Neural progenitor cell (in vitro differentiated cells): ENCODE data around the gene ATF6. TPM values are rescaled to one million over a fixed set of nuclear protein-coding genes. Genes with fewer than 3 reads are reported as not detected.

ENCODE experiments used
- DNase-seq: peaks from one replicate; pipeline ENCODE4 v3.0.0-alpha.2; 2016; ENCODE audit warnings: low spot score
- H2AFZ ChIP-seq: fragments of 200-600 bp; sonication (generic); replicated peaks from 2 replicates; pipeline ENCODE4 v1.6.1; 2016; ENCODE audit warnings: antibody characterized with exemption
- H3F3A ChIP-seq: fragments of 200-600 bp; sonication (generic); 2 replicates; pipeline ENCODE4 v1.6.1; 2016; ENCODE audit warnings: antibody characterized with exemption, low read depth
- H3K27ac ChIP-seq: fragments of 200-600 bp; sonication (generic); 2 replicates; pipeline ENCODE4 v1.5.1; 2016; ENCODE audit warnings: mild to moderate bottlenecking
- H3K27me3 ChIP-seq: fragments of 200-600 bp; sonication (generic); 2 replicates; pipeline ENCODE4 v1.6.1; 2016; ENCODE audit warnings: mild to moderate bottlenecking, moderate library complexity
- H3K36me3 ChIP-seq: fragments of 200-600 bp; sonication (generic); 2 replicates; pipeline ENCODE4 v1.5.1; 2016
- H3K4me1 ChIP-seq: fragments of 200-600 bp; sonication (generic); 2 replicates; pipeline ENCODE4 v1.6.1; 2016; ENCODE audit warnings: mixed run types
- H3K4me2 ChIP-seq: fragments of 200-600 bp; sonication (generic); 2 replicates; pipeline ENCODE4 v1.6.1; 2016
- H3K4me3 ChIP-seq: fragments of 200-600 bp; sonication (generic); 2 replicates; pipeline ENCODE4 v1.5.1; 2016
- H3K79me2 ChIP-seq: fragments of 200-600 bp; sonication (generic); 2 replicates; pipeline ENCODE4 v1.6.1; 2016; ENCODE audit warnings: low read depth
- H3K9ac ChIP-seq: fragments of 200-600 bp; sonication (generic); 2 replicates; pipeline ENCODE4 v1.6.1; 2016
- H3K9me3 ChIP-seq: fragments of 200-600 bp; sonication (generic); 2 replicates; pipeline ENCODE4 v1.5.1; 2016; ENCODE audit warnings: low read depth
- H4K20me1 ChIP-seq: fragments of 200-600 bp; sonication (generic); 2 replicates; pipeline ENCODE4 v1.6.1; 2016; ENCODE audit warnings: low read depth
- H3K27ac Mint-ChIP-seq: 3 replicates; pipeline ENCODE4 v1.8.0; 2021; ENCODE audit warnings: mixed read lengths
- H3K27me3 Mint-ChIP-seq: 2 replicates; pipeline ENCODE4 v1.8.0; 2022; ENCODE audit warnings: low read depth, mild to moderate bottlenecking, inconsistent platforms, moderate library complexity, mixed read lengths; ENCODE audit not compliant: insufficient read depth
- H3K36me3 Mint-ChIP-seq: 3 replicates; pipeline ENCODE4 v1.8.0; 2021; ENCODE audit warnings: mixed read lengths
- H3K4me1 Mint-ChIP-seq: 3 replicates; pipeline ENCODE4 v1.8.0; 2021; ENCODE audit warnings: mixed read lengths
- H3K4me3 Mint-ChIP-seq: 3 replicates; pipeline ENCODE4 v1.8.0; 2021; ENCODE audit warnings: mild to moderate bottlenecking, moderate library complexity, mixed read lengths
- H3K9me3 Mint-ChIP-seq: 3 replicates; pipeline ENCODE4 v1.8.0; 2020; ENCODE audit warnings: mixed read lengths
- CTCF ChIP-seq: fragments of 200-600 bp; sonication (generic); IDR thresholded peaks from 2 replicates; pipeline ENCODE4 v1.5.1; 2017; ENCODE audit warnings: antibody characterized with exemption, mild to moderate bottlenecking
- EZH2 ChIP-seq: fragments of 200-600 bp; sonication (generic); IDR thresholded peaks from 2 replicates; pipeline ENCODE4 v1.6.1; 2017; ENCODE audit warnings: antibody characterized with exemption, mild to moderate bottlenecking, moderate library complexity
- EZH2phosphoT487 ChIP-seq: fragments of 200-600 bp; sonication (generic); IDR thresholded peaks from 2 replicates; pipeline ENCODE4 v1.6.1; 2017; ENCODE audit warnings: antibody characterized with exemption
- total RNA-seq: library from RNA; depleted of rRNA; stranded (reverse); fragments of >200 nt; gene quantifications from 2 replicates; pipeline ENCODE4 v1.2.3, GENCODE V29; 2015; ENCODE audit warnings: low replicate concordance

The ATF6 gene
- total RNA-seq, 1 donor from 2014 or later = 31.7 TPM

- H3K36me3 Mint-ChIP-seq = peaks cover 6% of the 10 kb centered on the region
- H3K27ac Mint-ChIP-seq = no peak overlapping the region
Observed at GRCh38 chr1:161915051-161915503, 149.0 kb downstream of the ATF6 start.

GRCh38 chr1:161915978-161916377 is 149.9 kb downstream of the ATF6 start:
- Mint-ChIP-seq H3K27ac (no peak overlapping the region), H3K4me1 (no peaks in the 10 kb centered on the region), H3K27me3 (no peaks in the 10 kb centered on the region), H3K9me3 (no peaks in the 10 kb centered on the region), H3K36me3 (peaks cover 6% of the 10 kb centered on the region), H3K4me3 (no peak overlapping the region)
- no peak overlapping the region for H3K9ac ChIP-seq
- no peaks in the 10 kb centered on the region for H3K27me3 ChIP-seq
- TF ChIP-seq EZH2phosphoT487 (no peak), CTCF (no peak), EZH2 (no peak)
- H3K4me2 ChIP-seq = no peak overlapping the region
- no peaks in the 10 kb centered on the region for H3F3A ChIP-seq
- no peaks in the 10 kb centered on the region for H4K20me1 ChIP-seq
- H2AFZ ChIP-seq = no peak overlapping the region
- H3K79me2 ChIP-seq = no peaks in the 10 kb centered on the region
- no peak overlapping the region for H3K4me3 ChIP-seq
- H3K9me3 ChIP-seq = no peaks in the 10 kb centered on the region
- DNase-seq = no peak
- no peak overlapping the region for H3K27ac ChIP-seq
- no peaks in the 10 kb centered on the region for H3K4me1 ChIP-seq
- no peaks in the 10 kb centered on the region for H3K36me3 ChIP-seq

More at GRCh38 chr1:161915051-161915503, 149.0 kb downstream of the ATF6 start:
- TF ChIP-seq CTCF (no peak), EZH2phosphoT487 (no peak), EZH2 (no peak)
- H3K36me3 ChIP-seq = no peaks in the 10 kb centered on the region
- no peaks in the 10 kb centered on the region for H3K9me3 ChIP-seq
- H2AFZ ChIP-seq = no peak overlapping the region
- no peak overlapping the region for H3K27ac ChIP-seq
- no peaks in the 10 kb centered on the region for H4K20me1 ChIP-seq
- no peak for DNase-seq
- no peak overlapping the region for H3K4me3 Mint-ChIP-seq
- H3K9ac ChIP-seq = no peak overlapping the region
- H3K27me3 ChIP-seq = no peaks in the 10 kb centered on the region
- no peak overlapping the region for H3K4me2 ChIP-seq
- H3K79me2 ChIP-seq = no peaks in the 10 kb centered on the region
- H3K4me3 ChIP-seq = no peak overlapping the region
- no peaks in the 10 kb centered on the region for H3K4me1 Mint-ChIP-seq
- no peaks in the 10 kb centered on the region for H3K4me1 ChIP-seq
- no peaks in the 10 kb centered on the region for H3F3A ChIP-seq
- no peaks in the 10 kb centered on the region for H3K27me3 Mint-ChIP-seq
- no peaks in the 10 kb centered on the region for H3K9me3 Mint-ChIP-seq

GRCh38 chr1:161919229-161919628 is 153.1 kb downstream of the ATF6 start:
- Mint-ChIP-seq H3K4me3 (no peak overlapping the region), H3K4me1 (no peaks in the 10 kb centered on the region), H3K27me3 (no peaks in the 10 kb centered on the region), H3K9me3 (no peaks in the 10 kb centered on the region), H3K36me3 (no peaks in the 10 kb centered on the region), H3K27ac (no peak overlapping the region)
- Histone ChIP-seq H3K4me3 (no peak overlapping the region), H3K9ac (no peak overlapping the region), H3K9me3 (no peaks in the 10 kb centered on the region), H3K4me1 (no peaks in the 10 kb centered on the region), H3K79me2 (no peaks in the 10 kb centered on the region), H3K27me3 (no peaks in the 10 kb centered on the region), H3K27ac (no peak overlapping the region), H3K36me3 (no peaks in the 10 kb centered on the region), H3F3A (no peaks in the 10 kb centered on the region), H2AFZ (no peak overlapping the region), H4K20me1 (no peaks in the 10 kb centered on the region), H3K4me2 (no peak overlapping the region)
- no peak for DNase-seq
- TF ChIP-seq EZH2 (no peak), CTCF (no peak), EZH2phosphoT487 (no peak)
